GM19035 (cell line): ENCODE results near the gene LRP1B.

ENCODE experiments used
- ATAC-seq: cut with Tn5 transposase; IDR thresholded peaks from one replicate; pipeline ENCODE4 v1.9.1; 2021; ENCODE audit not compliant: unreplicated experiment

The LRP1B gene

GRCh38 chr2:140775411-140775810, 1355.4 kb downstream of the LRP1B start:
- ATAC-seq: no peak

GRCh38 chr2:140770645-140771044, 1360.2 kb downstream of the LRP1B start:
- no peak for ATAC-seq

- ATAC-seq: no peak
These were observed 1369.0 kb downstream of the LRP1B start for GRCh38 chr2:140761807-140762206.

- ATAC-seq: no peak
These were observed 1371.2 kb downstream of the LRP1B start for GRCh38 chr2:140759426-140760156.

GRCh38 chr2:140747665-140748064, 1383.2 kb downstream of the LRP1B start:
- peak; percentile 88 for ATAC-seq

GRCh38 chr2:140747090-140747489, 1383.7 kb downstream of the LRP1B start:
- ATAC-seq: no peak

- ATAC-seq: no peak
These were observed 1386.4 kb downstream of the LRP1B start for GRCh38 chr2:140744379-140744778.

GRCh38 chr2:140737006-140737405, 1393.8 kb downstream of the LRP1B start:
- no peak for ATAC-seq

- ATAC-seq: no peak
These were observed 1395.8 kb downstream of the LRP1B start for GRCh38 chr2:140734992-140735391.

GRCh38 chr2:140718999-140719398, 1411.8 kb downstream of the LRP1B start:
- no peak for ATAC-seq

- ATAC-seq: no peak
These were observed 1413.3 kb downstream of the LRP1B start for GRCh38 chr2:140717481-140717880.

GRCh38 chr2:140714586-140714985, 1416.2 kb downstream of the LRP1B start:
- no peak for ATAC-seq

- ATAC-seq: no peak
These were observed 1418.9 kb downstream of the LRP1B start for GRCh38 chr2:140711867-140712266.

- no peak for ATAC-seq
These were observed 1429.1 kb downstream of the LRP1B start for GRCh38 chr2:140701726-140702125.

- no peak for ATAC-seq
These were observed 1432.2 kb downstream of the LRP1B start for GRCh38 chr2:140698636-140699035.

GRCh38 chr2:140696449-140696848, 1434.4 kb downstream of the LRP1B start:
- no peak for ATAC-seq

- no peak for ATAC-seq
These were observed 1435.7 kb downstream of the LRP1B start for GRCh38 chr2:140695155-140695554.

- no peak for ATAC-seq
These were observed 1443.0 kb downstream of the LRP1B start for GRCh38 chr2:140687825-140688224.

- no peak for ATAC-seq
These were observed 1447.2 kb downstream of the LRP1B start for GRCh38 chr2:140683658-140684057.

- no peak for ATAC-seq
These were observed 1450.0 kb downstream of the LRP1B start for GRCh38 chr2:140680862-140681261.

GRCh38 chr2:140679752-140680151, 1451.1 kb downstream of the LRP1B start:
- ATAC-seq: no peak

- no peak for ATAC-seq
These were observed 1460.9 kb downstream of the LRP1B start for GRCh38 chr2:140669911-140670310.

- ATAC-seq: no peak
These were observed 1463.6 kb downstream of the LRP1B start for GRCh38 chr2:140667203-140667602.
